Left ventricle myocardium inferior (tissue), 1 donor: ENCODE measurements around the gene ERI3. TPM values are rescaled to one million over a fixed set of nuclear protein-coding genes. Genes with fewer than 3 reads are reported as not detected.
A peak's percentile ranks its signal among the peaks of the same experiment; 100 is the strongest.

ENCODE experiments used
- DNase-seq: peaks from one replicate; pipeline ENCODE4 v3.0.0-alpha.2; 2020
- H3K27ac ChIP-seq: fragments of 200-600 bp; replicated peaks from 2 replicates; pipeline ENCODE4 v1.8.0; 2021
- H3K27me3 ChIP-seq: fragments of 200-600 bp; 2 replicates; pipeline ENCODE4 v1.8.0; 2021; ENCODE audit warnings: low read depth
- H3K36me3 ChIP-seq: fragments of 200-600 bp; 2 replicates; pipeline ENCODE4 v1.8.0; 2021
- H3K4me1 ChIP-seq: fragments of 200-600 bp; 2 replicates; pipeline ENCODE4 v1.8.0; 2021
- H3K4me3 ChIP-seq: fragments of 200-600 bp; 2 replicates; pipeline ENCODE4 v1.8.0; 2021; ENCODE audit warnings: mild to moderate bottlenecking, moderate library complexity
- H3K9me3 ChIP-seq: fragments of 200-600 bp; replicated peaks from 2 replicates; pipeline ENCODE4 v1.8.0; 2021
- CTCF ChIP-seq: fragments of 200-600 bp; IDR thresholded peaks from 2 replicates; pipeline ENCODE4 v1.8.0; 2021; ENCODE audit warnings: antibody characterized with exemption, mild to moderate bottlenecking, borderline replicate concordance
- intact Hi-C: fragments of 100-400 bp; cut with micrococcal nuclease; formaldehyde crosslinking; loops from one replicate; pipeline ENCODE4 v1.11.0; 2022
- total RNA-seq: library from RNA; stranded (reverse); fragmentation: NEBNext Ultra II Directional; extraction: Animal tissue kit (Norgen Biotek cat#: 25700); gene quantifications from one replicate; pipeline ENCODE4 v1.2.1, GENCODE V29; 2021
- donor health status: DM: no; HTN: yes; CAD: no; lungs with severe emphysema.

ERI3 gene
- total RNA-seq, 1 donor from 2014 or later, result 50.4 TPM

GRCh38 chr1:44355582-44356305 is 687 bp upstream of the ERI3 start:
- no peak for DNase-seq
- TF ChIP-seq CTCF, result no peak
- intact Hi-C loops, result no loop called here
- H3K4me3 ChIP-seq, result peak overlapping the region; percentile 99
- peaks cover 22% of the 10 kb centered on the region for H3K4me1 ChIP-seq
- H3K9me3 ChIP-seq, result no peaks in the 10 kb centered on the region
- no peaks in the 10 kb centered on the region for H3K27me3 ChIP-seq
- H3K36me3 ChIP-seq, result no peaks in the 10 kb centered on the region
- H3K27ac ChIP-seq, result no peak overlapping the region

GRCh38 chr1:44354268-44354839 is 703 bp downstream of the ERI3 start:
- Histone ChIP-seq H3K27ac (peak overlapping the region; percentile 77), H3K36me3 (no peaks in the 10 kb centered on the region), H3K4me3 (peak overlapping the region; percentile 99), H3K4me1 (peaks cover 22% of the 10 kb centered on the region), H3K27me3 (no peaks in the 10 kb centered on the region), H3K9me3 (no peaks in the 10 kb centered on the region)
- DNase-seq, result no peak
- no peak for TF ChIP-seq CTCF
- intact Hi-C loops, result no loop called here

- no peak overlapping the region for H3K27ac ChIP-seq
- DNase-seq, result no peak
- intact Hi-C loops, result no loop called here
Observed at GRCh38 chr1:44353604-44354003, 1.5 kb downstream of the ERI3 start.

GRCh38 chr1:44351289-44351688 is 3.8 kb downstream of the ERI3 start:
- Histone ChIP-seq H3K27me3 (no peaks in the 10 kb centered on the region), H3K27ac (no peak overlapping the region), H3K4me3 (no peak overlapping the region), H3K36me3 (no peaks in the 10 kb centered on the region), H3K9me3 (no peaks in the 10 kb centered on the region), H3K4me1 (peaks cover 28% of the 10 kb centered on the region)
- TF ChIP-seq CTCF, result no peak
- intact Hi-C loops, result no loop called here
- DNase-seq, result no peak

More at GRCh38 chr1:44353604-44354003, 1.5 kb downstream of the ERI3 start:
- Histone ChIP-seq H3K4me1 (peaks cover 22% of the 10 kb centered on the region), H3K9me3 (no peaks in the 10 kb centered on the region), H3K36me3 (no peaks in the 10 kb centered on the region), H3K27me3 (no peaks in the 10 kb centered on the region), H3K4me3 (no peak overlapping the region)
- no peak for TF ChIP-seq CTCF

- no peak for DNase-seq
- no peaks in the 10 kb centered on the region for H3K9me3 ChIP-seq
- intact Hi-C loops, result no loop called here
- no peak overlapping the region for H3K4me3 ChIP-seq
- H3K4me1 ChIP-seq, result peaks cover 20% of the 10 kb centered on the region
- TF ChIP-seq CTCF, result no peak
- H3K36me3 ChIP-seq, result no peaks in the 10 kb centered on the region
- no peak overlapping the region for H3K27ac ChIP-seq
- no peaks in the 10 kb centered on the region for H3K27me3 ChIP-seq
Observed at GRCh38 chr1:44348061-44348485, 7.0 kb downstream of the ERI3 start.
